ENCODE measurements around the gene DDX39B. TPM values are rescaled to one million over a fixed set of nuclear protein-coding genes. Genes with fewer than 3 reads are reported as not detected.

Gene DDX39B
- total and polyA plus RNA-seq, 8 donors: 201 to 685 (median 600) TPM

DNA sequence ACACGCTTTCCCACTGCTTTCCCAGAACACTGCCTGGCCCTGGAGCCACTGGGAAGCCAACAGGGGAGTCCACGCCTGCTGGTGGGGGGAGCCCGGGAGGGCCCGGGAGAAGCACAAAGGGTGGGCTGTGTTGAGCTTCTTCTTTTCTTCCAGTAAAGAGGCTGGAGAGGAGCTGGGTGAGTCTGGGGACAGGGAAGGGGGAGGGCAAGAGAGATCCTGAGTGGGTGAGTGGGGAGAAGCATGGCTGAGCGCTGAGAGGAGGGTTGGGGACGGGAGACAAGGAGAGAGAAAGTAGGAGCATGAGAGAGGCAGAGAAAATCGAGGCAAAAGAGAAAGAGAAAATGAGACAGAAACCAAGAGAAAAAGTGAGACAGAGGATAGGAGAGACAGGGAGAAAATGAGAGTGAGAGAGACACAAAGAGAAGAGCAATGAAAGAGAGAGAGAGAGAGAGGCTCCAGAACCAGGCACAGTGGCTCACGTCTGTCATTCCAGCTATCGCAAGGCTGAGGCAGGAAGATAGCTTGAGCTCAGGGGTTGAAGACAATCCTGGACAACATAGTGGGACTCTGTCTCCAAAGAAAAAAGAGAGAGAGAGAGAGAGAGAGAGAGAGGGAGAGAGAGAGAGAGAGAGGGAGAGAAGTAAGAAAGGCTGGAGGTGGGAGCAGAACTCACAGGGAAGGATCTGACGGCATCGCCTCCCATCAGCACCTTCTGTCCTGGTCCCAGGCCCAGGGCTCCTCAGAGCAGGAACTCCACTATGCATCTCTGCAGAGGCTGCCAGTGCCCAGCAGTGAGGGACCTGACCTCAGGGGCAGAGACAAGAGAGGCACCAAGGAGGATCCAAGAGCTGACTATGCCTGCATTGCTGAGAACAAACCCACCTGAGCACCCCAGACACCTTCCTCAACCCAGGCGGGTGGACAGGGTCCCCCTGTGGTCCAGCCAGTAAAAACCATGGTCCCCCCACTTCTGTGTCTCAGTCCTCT, 46.3 kb upstream of the DDX39B start:
- peak overlapping the region in 1 of 2 donors; percentile 92 for H3K27ac ChIP-seq
- H3K4me3 ChIP-seq: peak overlapping the region in 1 of 2 donors; percentile 53
- no peak for ATAC-seq
- no peaks in the 10 kb centered on the region for H3K27me3 ChIP-seq
- TF ChIP-seq CTCF (IDR thresholded peaks at IDR 0.05): no peak
- no peaks in the 10 kb centered on the region for H3K36me3 ChIP-seq
- intact Hi-C loops (cut with DNase I): no loop called here
- peaks cover 0 to 56% of the 10 kb centered on the region in 2 donors for H3K4me1 ChIP-seq
- DNase-seq: no peak
- H3K9me3 ChIP-seq: no peaks in the 10 kb centered on the region

GRCh38 chr6:31586599-31587281, 44.9 kb upstream of the DDX39B start:
- Histone ChIP-seq H3K36me3 (no peaks in the 10 kb centered on the region), H3K9me3 (no peaks in the 10 kb centered on the region), H3K4me3 (peak overlapping the region in 1 of 2 donors; percentile 53), H3K27ac (peak overlapping the region; percentile 53 to 92), H3K4me1 (peaks cover 0 to 65% of the 10 kb centered on the region in 2 donors), H3K27me3 (no peaks in the 10 kb centered on the region)
- DNase-seq (peak in 2 of 4 donors; percentile 62 to 82), ATAC-seq (peak; percentile 62)
- TF ChIP-seq CTCF (IDR thresholded peaks at IDR 0.05): no peak
- intact Hi-C loops (cut with DNase I): no loop called here

DNA sequence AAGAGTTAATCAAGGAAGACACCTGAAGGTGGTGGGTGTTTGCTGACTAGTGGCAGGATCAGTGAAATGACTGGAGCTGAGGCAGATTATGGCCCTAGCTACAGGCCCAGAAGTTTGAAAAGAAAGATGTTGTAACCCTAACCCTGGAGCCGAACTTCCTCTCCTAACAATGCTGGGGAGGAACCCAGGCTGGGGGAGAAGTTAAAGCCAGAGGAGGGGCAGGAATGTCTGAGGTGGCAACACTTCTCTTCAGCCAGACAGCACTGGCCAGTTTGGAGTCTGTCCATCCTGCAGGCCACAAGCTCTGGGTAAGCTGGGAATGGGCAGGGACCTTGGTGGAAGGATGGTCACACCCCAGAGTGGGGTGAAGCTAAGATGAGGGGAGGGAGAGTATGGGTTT, 44.2 kb upstream of the DDX39B start, which contains the start of gene LST1:
Gene LST1 (plus strand): TSS at position 270 of the 400 bp plus-strand sequence. CDS start 1,023 bp downstream, outside the sequence.
- Histone ChIP-seq H3K27ac (peak within 1 kb of the TSS; percentile 53 to 92), H3K9me3 (no peaks in the 10 kb centered on the region), H3K4me1 (peaks cover 0 to 67% of the 10 kb centered on the region in 2 donors), H3K27me3 (no peaks in the 10 kb centered on the region), H3K36me3 (no peaks in the 10 kb centered on the region), H3K4me3 (peak within 1 kb of the TSS in 1 of 2 donors; percentile 53)
- intact Hi-C loops (cut with DNase I): no loop called here
- ATAC-seq (peak; percentile 61), DNase-seq (peak in 1 of 4 donors; percentile 58)
- TF ChIP-seq CTCF (IDR thresholded peaks at IDR 0.05): peak in 1 of 2 donors; percentile 3

DNA sequence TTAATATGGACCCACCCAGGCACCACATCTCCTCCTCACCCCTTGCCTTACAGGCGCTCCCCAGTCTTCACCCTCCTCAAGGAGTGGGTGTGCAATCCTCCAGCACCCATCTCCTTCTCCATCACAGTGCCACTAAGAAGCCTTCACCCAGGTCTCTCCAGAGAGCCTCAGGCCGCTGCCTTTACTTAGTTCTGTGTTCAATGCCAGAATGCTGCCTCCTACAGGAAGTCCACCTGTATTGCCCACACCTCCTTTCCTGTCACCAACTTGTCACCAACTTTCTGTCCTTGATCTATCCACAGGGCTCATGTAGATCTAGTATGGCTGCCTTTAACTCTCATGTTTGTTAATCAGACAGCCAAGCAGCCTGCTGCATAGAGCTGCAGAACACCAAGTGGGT, 43.7 kb upstream of the DDX39B start:
- DNase-seq (no peak), ATAC-seq (no peak)
- Histone ChIP-seq H3K27me3 (no peaks in the 10 kb centered on the region), H3K4me1 (peaks cover 0 to 68% of the 10 kb centered on the region in 2 donors), H3K36me3 (no peaks in the 10 kb centered on the region), H3K27ac (peak overlapping the region; percentile 37 to 92), H3K4me3 (no peak overlapping the region), H3K9me3 (no peaks in the 10 kb centered on the region)
- peak; percentile 11 to 24 for TF ChIP-seq CTCF (IDR thresholded peaks at IDR 0.05)
- intact Hi-C loops (cut with DNase I): no loop called here

All from left lung (tissue), 10 donors.